ENCODE measurements around the gene KCNK10. TPM values are rescaled to one million over a fixed set of nuclear protein-coding genes. Genes with fewer than 3 reads are reported as not detected.

The KCNK10 gene
- total RNA-seq, 2 donors from 2014 or later = not detected

DNA sequence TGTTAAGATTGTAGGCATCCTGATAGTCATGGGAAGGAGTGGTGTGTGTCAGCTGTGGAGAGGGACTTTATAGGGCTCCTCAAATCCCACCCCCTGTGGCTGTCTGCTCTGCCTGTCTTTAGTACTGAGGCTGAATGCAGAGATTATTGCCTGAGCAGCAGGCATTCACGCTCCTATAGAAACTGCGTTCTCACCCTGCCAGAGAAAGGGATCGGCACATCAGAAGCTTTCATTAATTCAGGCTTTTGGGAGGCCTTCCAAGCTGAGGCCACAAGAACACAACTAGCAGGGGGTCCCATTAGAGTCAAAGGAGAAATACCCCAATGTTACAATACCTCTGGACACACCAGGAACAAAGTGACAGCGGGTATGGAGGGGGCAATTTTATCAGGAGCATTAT is 12.6 kb downstream of the KCNK10 start:
- Histone ChIP-seq H3K4me3 (no peak overlapping the region), H3K27ac (no peak overlapping the region), H3K4me1 (ENCODE audit: control insufficient read depth in 1 of 2, low read depth in 2 of 2) (no peaks in the 10 kb centered on the region), H3K9me3 (no peaks in the 10 kb centered on the region), H3K27me3 (replicated peaks; ENCODE audit: insufficient read depth) (no peaks in the 10 kb centered on the region), H3K36me3 (no peaks in the 10 kb centered on the region)
- TF ChIP-seq, protein P1, sequence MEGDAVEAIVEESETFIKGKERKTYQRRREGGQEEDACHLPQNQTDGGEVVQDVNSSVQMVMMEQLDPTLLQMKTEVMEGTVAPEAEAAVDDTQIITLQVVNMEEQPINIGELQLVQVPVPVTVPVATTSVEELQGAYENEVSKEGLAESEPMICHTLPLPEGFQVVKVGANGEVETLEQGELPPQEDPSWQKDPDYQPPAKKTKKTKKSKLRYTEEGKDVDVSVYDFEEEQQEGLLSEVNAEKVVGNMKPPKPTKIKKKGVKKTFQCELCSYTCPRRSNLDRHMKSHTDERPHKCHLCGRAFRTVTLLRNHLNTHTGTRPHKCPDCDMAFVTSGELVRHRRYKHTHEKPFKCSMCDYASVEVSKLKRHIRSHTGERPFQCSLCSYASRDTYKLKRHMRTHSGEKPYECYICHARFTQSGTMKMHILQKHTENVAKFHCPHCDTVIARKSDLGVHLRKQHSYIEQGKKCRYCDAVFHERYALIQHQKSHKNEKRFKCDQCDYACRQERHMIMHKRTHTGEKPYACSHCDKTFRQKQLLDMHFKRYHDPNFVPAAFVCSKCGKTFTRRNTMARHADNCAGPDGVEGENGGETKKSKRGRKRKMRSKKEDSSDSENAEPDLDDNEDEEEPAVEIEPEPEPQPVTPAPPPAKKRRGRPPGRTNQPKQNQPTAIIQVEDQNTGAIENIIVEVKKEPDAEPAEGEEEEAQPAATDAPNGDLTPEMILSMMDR (IDR thresholded peaks at IDR 0.05) = no peak
- DNase-seq (ENCODE audit: low spot score) (no peak), ATAC-seq (ENCODE audit: insufficient number of reproducible peaks, low FRiP score, low read depth) (no peak)

DNA sequence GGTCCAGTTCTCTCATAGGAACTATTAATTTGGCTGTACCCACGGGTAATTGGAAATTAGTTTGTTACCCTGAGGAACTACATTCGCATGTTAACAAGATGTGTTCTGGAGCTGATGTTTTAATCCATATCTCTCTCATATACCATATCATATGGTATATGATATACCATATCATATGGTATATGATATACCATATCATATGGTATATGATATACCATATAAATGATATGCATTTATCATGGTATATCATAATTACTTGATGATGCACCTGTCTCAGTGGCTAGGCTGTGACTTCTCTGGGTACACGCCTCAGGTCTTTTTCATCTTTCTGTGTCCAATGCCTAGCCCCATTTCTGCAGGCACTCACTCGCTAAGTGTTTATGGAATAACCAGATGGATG is 13.0 kb downstream of the KCNK10 start:
- Histone ChIP-seq H3K36me3 (no peaks in the 10 kb centered on the region), H3K4me3 (no peak overlapping the region)
- ATAC-seq (ENCODE audit: insufficient number of reproducible peaks, low FRiP score, low read depth) = no peak

DNA sequence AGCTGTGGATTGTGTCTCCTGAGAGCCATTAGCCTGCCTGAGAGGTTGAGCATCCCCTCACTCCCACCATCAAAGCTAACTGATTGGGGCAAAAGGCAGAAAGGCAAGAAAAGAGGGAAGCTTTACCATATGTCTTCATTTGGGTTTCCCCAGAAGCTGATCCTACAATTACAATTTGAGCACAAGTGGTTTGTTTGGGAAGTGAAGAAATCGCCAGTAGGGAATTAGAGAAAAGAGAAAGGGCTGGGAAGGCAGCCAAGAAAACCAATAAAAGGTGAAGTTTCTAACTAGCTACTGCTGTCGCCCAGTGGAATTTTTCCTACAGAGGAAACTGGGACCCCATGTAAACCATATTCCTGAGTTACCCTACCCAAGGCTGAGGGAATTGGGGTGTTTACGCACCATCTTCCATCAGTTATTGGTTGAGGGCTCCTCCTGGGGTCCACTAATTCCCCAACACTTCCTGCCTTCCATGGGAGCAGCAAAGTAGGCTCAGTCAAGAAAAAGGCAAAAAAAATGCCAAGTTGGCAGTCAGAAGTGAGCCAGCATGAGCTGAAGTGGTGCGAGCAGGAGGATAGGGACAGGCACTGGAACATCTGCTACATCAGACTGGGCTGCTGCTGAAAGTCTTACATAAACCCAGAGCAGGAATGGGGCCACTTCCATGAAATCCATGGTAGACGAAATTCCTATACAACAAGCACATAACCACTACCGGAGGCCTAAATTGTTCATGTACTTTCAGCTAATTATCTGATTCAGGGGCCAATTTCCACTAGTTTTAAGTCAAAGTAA is 17.3 kb downstream of the KCNK10 start:
- H3K4me1 ChIP-seq (ENCODE audit: control insufficient read depth in 1 of 2, low read depth in 2 of 2) = no peaks in the 10 kb centered on the region
- DNase-seq (ENCODE audit: low spot score) (no peak), ATAC-seq (ENCODE audit: insufficient number of reproducible peaks, low FRiP score, low read depth) (no peak)
- H3K27me3 ChIP-seq (replicated peaks; ENCODE audit: insufficient read depth) = no peaks in the 10 kb centered on the region
- TF ChIP-seq, protein P1 (IDR thresholded peaks at IDR 0.05) = no peak
- no peak overlapping the region for H3K27ac ChIP-seq
- no peak overlapping the region for H3K4me3 ChIP-seq
- no peaks in the 10 kb centered on the region for H3K9me3 ChIP-seq
- H3K36me3 ChIP-seq = no peaks in the 10 kb centered on the region

More for the DNA sequence above, 13.0 kb downstream of the KCNK10 start:
- TF ChIP-seq, protein P1 (IDR thresholded peaks at IDR 0.05) = no peak
- DNase-seq (ENCODE audit: low spot score) = no peak
- no peaks in the 10 kb centered on the region for H3K4me1 ChIP-seq (ENCODE audit: control insufficient read depth in 1 of 2, low read depth in 2 of 2)
- no peak overlapping the region for H3K27ac ChIP-seq
- no peaks in the 10 kb centered on the region for H3K9me3 ChIP-seq
- H3K27me3 ChIP-seq (replicated peaks; ENCODE audit: insufficient read depth) = no peaks in the 10 kb centered on the region

DNA sequence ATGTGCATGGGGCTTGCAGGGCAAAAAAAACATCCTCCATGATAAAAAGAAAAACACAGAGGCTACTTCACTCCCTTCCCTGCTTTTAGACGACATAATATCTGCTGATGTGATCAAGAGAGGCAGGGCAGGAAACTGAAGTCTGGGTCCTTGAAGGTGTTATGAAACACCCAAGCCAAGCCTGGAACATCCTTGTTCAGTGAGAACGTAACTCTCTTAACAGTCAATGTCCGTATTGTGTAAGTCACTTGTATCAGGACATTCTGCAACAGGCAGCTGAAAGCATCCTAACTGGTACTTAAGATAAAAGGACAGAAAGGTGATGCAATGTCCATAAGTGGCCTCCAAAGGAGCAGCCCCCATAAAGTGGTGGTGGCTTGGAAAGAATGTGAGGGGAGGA is 20.0 kb downstream of the KCNK10 start:
- TF ChIP-seq, protein P1 (IDR thresholded peaks at IDR 0.05) = no peak
- no peaks in the 10 kb centered on the region for H3K4me1 ChIP-seq (ENCODE audit: control insufficient read depth in 1 of 2, low read depth in 2 of 2)
- H3K27ac ChIP-seq = no peak overlapping the region
- no peak overlapping the region for H3K4me3 ChIP-seq
- ATAC-seq (ENCODE audit: insufficient number of reproducible peaks, low FRiP score, low read depth) (no peak), DNase-seq (ENCODE audit: low spot score) (no peak)
- H3K27me3 ChIP-seq (replicated peaks; ENCODE audit: insufficient read depth) = no peaks in the 10 kb centered on the region
- no peaks in the 10 kb centered on the region for H3K36me3 ChIP-seq
- no peaks in the 10 kb centered on the region for H3K9me3 ChIP-seq

DNA sequence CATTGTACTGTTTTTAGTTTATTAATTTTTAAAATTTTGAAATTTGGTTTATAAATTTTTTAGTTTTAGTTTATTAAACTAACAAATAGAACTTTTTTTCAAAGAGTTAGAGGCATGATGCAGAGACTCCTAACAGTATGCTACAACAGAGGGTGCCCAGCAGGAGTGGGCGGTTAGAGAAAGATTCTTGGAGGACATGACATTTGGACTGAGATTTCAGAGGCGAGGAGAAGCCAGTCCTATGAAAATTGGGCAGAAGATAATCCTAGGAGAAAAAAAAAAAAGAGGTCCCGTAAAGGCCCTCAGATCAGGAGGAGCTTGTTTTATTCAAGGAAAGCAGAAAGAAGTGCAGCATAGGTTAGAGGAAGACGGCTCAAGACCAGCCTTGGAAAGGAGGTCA is 21.7 kb downstream of the KCNK10 start:
- Histone ChIP-seq H3K36me3 (no peaks in the 10 kb centered on the region), H3K4me1 (ENCODE audit: control insufficient read depth in 1 of 2, low read depth in 2 of 2) (no peaks in the 10 kb centered on the region), H3K27me3 (replicated peaks; ENCODE audit: insufficient read depth) (no peaks in the 10 kb centered on the region), H3K4me3 (no peak overlapping the region), H3K9me3 (no peaks in the 10 kb centered on the region), H3K27ac (no peak overlapping the region)
- TF ChIP-seq, protein P1 (IDR thresholded peaks at IDR 0.05) = no peak
- DNase-seq (ENCODE audit: low spot score) (no peak), ATAC-seq (ENCODE audit: insufficient number of reproducible peaks, low FRiP score, low read depth) (no peak)
